Thyroid gland (tissue), 4 donors: Measurements from ENCODE around the gene MYADM. TPM values are rescaled to one million over a fixed set of nuclear protein-coding genes. Genes with fewer than 3 reads are reported as not detected.

ENCODE experiments used
- DNase-seq, 2 donors: peaks; one replicate each; pipeline ENCODE4 v3.0.0-alpha.2; 2019
- H3K27ac ChIP-seq, 3 donors: fragments of 200-600 bp; sonication (generic); 1 replicate in 2 of 3; 2 replicates in 1 of 3; pipeline ENCODE4 v1.5.1; 2016 to 2019; ENCODE audit warnings: mild to moderate bottlenecking in 1 of 3, moderate library complexity in 1 of 3
- H3K27me3 ChIP-seq: fragments of 200-600 bp; sonication (generic); one replicate; pipeline ENCODE4 v1.5.1; 2019
- H3K36me3 ChIP-seq, 2 donors: fragments of 200-600 bp; sonication (generic); one replicate each; pipeline ENCODE4 v1.5.1; 2016 to 2019
- H3K4me1 ChIP-seq, 2 donors: fragments of 200-600 bp; sonication (generic); one replicate each; pipeline ENCODE4 v1.5.1; 2017 to 2019
- H3K4me3 ChIP-seq, 3 donors: fragments of 200-600 bp; sonication (generic); replicated peaks in 1 of 3; 1 replicate in 2 of 3; 2 replicates in 1 of 3; pipeline ENCODE4 v1.5.1; 2016; ENCODE audit warnings: mild to moderate bottlenecking in 1 of 3
- H3K9me3 ChIP-seq: fragments of 200-600 bp; sonication (generic); one replicate; pipeline ENCODE4 v1.5.1; 2017
- CTCF ChIP-seq, 6 experiments: fragments of 200-600 bp in 3 of 6; fragments of 450-650 bp in 3 of 6; sonication (generic) in 3 of 6; IDR thresholded peaks; one replicate each; pipeline ENCODE4 v1.5.1; 2016 to 2019; ENCODE audit warnings: antibody characterized with exemption in 6 of 6, mild to moderate bottlenecking in 2 of 6, inconsistent platforms in 1 of 6, moderate library complexity in 1 of 6
- POLR2A ChIP-seq, 2 donors: fragments of 450-650 bp; IDR thresholded peaks; one replicate each; pipeline ENCODE4 v1.6.1; 2017; ENCODE audit warnings: antibody characterized with exemption in 2 of 2, mild to moderate bottlenecking in 2 of 2, moderate library complexity in 1 of 2
- WGBS, 2 donors: methylation state at CpG; one replicate each; pipeline ENCODE4 v1.1.5; 2017; 5-methylcytosine and 5-hydroxymethylcytosine counted together
- intact Hi-C: fragments of 100-400 bp; cut with DNase I; formaldehyde crosslinking; loops from one replicate; pipeline ENCODE4 v1.15.1; 2023
- total RNA-seq, 4 donors: library from RNA; depleted of rRNA; stranded (reverse); fragments of >200 nt; gene quantifications; one replicate each; pipeline ENCODE4 v1.2.3, GENCODE V29; 2016

MYADM gene
- total RNA-seq, 4 donors from 2014 or later, result 16.4 to 37.8 (median 21.8) TPM

GRCh38 chr19:53865523-53865917 lies 2.2 kb upstream of the MYADM start:
- intact Hi-C loops, result no loop called here

GRCh38 chr19:53865918-53866864 lies 1.5 kb upstream of the MYADM start:
- Histone ChIP-seq H3K9me3 (no peaks in the 10 kb centered on the region), H3K36me3 (no peaks in the 10 kb centered on the region), H3K27ac (peak overlapping the region in 1 of 3 donors; percentile 97), H3K4me1 (peaks cover 11 to 26% of the 10 kb centered on the region in 2 donors), H3K4me3 (peak overlapping the region in 1 of 3 donors; percentile 21), H3K27me3 (no peaks in the 10 kb centered on the region)
- 5 to 7% methylated on average over 28 to 30 of the region's 50 CpGs for WGBS, 2 donors
- intact Hi-C loops, result no loop called here
- DNase-seq, result peak; percentile 52 to 57
- TF ChIP-seq CTCF (IDR thresholded peaks at IDR 0.05) (no peak), POLR2A (IDR thresholded peaks at IDR 0.05) (no peak)

More at GRCh38 chr19:53865523-53865917, 2.2 kb upstream of the MYADM start:
- no peaks in the 10 kb centered on the region for H3K36me3 ChIP-seq
- TF ChIP-seq CTCF (IDR thresholded peaks at IDR 0.05) (no peak), POLR2A (IDR thresholded peaks at IDR 0.05) (no peak)
- H3K27me3 ChIP-seq, result no peaks in the 10 kb centered on the region
- H3K4me1 ChIP-seq, result peaks cover 11 to 26% of the 10 kb centered on the region in 2 donors
- WGBS, 2 donors, result 54 to 57% methylated on average over 9 of the region's 9 CpGs
- no peaks in the 10 kb centered on the region for H3K9me3 ChIP-seq
- no peak overlapping the region for H3K27ac ChIP-seq
- no peak for DNase-seq
- H3K4me3 ChIP-seq, result no peak overlapping the region

- H3K27me3 ChIP-seq, result no peaks in the 10 kb centered on the region
- H3K4me3 ChIP-seq, result peak overlapping the region in 1 of 3 donors; percentile 96
- H3K27ac ChIP-seq, result peak overlapping the region; percentile 44 to 97 (median 65)
- H3K9me3 ChIP-seq, result no peaks in the 10 kb centered on the region
- peak in 1 of 2 donors; percentile 2 for DNase-seq
- TF ChIP-seq POLR2A (IDR thresholded peaks at IDR 0.05) (no peak), CTCF (IDR thresholded peaks at IDR 0.05) (no peak)
- 30 to 32% methylated on average over 11 to 14 of the region's 14 CpGs for WGBS, 2 donors
- no peaks in the 10 kb centered on the region for H3K36me3 ChIP-seq
- intact Hi-C loops, result no loop called here
- H3K4me1 ChIP-seq, result peaks cover 11 to 26% of the 10 kb centered on the region in 2 donors
Observed at GRCh38 chr19:53866865-53867224, 838 bp upstream of the MYADM start.

GRCh38 chr19:53868091-53868891 lies 608 bp downstream of the MYADM start:
- TF ChIP-seq CTCF (IDR thresholded peaks at IDR 0.05) (no peak), POLR2A (IDR thresholded peaks at IDR 0.05) (peak in 1 of 2 donors; percentile 27)
- 1% methylated on average over 23 to 27 of the region's 37 CpGs for WGBS, 2 donors
- peak overlapping the region; percentile 78 to 97 (median 84) for H3K27ac ChIP-seq
- H3K4me1 ChIP-seq, result peaks cover 11 to 26% of the 10 kb centered on the region in 2 donors
- no peaks in the 10 kb centered on the region for H3K9me3 ChIP-seq
- peak overlapping the region; percentile 22 to 96 (median 60) for H3K4me3 ChIP-seq
- DNase-seq, result peak; percentile 50 to 60
- intact Hi-C loops, result no loop called here
- peaks cover under 1 to 2% of the 10 kb centered on the region in 2 donors for H3K36me3 ChIP-seq
- no peaks in the 10 kb centered on the region for H3K27me3 ChIP-seq
